LNCAP (cell line): Measurements from ENCODE around the gene DNAH17.
A peak's percentile ranks its signal among the peaks of the same experiment; 100 is the strongest.

Experiments used
- TF ChIP-seq, protein P1 (sequence below): fragments of 450-650 bp; IDR thresholded peaks from 2 replicates; pipeline ENCODE4 v1.5.1; 2017; ENCODE audit warnings: mild to moderate bottlenecking

The DNAH17 gene

DNA sequence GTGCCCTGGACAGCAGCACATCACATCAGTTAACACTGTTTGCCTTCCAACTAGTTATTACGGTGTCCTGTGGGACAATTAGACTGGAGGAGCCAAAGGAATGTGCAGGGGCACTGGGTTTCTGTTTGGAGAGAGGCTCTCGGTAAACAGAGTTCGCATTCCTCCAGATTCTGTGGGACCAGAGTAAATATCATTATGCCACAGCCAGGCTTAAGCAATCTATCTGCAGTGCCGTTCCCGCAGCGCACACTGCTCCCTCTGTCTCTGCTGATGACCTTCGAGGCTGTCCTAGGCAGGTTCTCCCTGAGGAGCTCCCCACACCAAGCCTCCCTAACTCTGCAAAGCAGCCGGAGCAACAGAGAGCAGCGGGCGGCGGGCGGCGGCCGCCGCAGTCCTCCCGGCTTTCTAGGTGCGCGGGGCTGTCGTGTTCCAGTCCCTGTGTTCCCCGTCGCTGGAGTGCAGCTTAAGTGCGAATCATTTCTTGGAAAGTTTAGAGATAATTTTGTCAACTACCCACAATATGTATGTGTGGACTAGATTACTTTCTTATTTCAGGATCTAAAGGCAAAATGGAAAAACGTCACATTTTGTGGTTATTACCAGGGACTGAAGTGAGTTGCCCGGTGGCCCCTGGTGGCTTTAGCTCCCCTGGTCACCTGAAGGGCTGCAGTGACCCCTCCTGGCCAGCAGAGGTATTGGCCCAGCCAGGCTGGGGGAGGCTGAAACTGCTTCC is 155.5 kb downstream of the DNAH17 start:
- TF ChIP-seq, protein P1, sequence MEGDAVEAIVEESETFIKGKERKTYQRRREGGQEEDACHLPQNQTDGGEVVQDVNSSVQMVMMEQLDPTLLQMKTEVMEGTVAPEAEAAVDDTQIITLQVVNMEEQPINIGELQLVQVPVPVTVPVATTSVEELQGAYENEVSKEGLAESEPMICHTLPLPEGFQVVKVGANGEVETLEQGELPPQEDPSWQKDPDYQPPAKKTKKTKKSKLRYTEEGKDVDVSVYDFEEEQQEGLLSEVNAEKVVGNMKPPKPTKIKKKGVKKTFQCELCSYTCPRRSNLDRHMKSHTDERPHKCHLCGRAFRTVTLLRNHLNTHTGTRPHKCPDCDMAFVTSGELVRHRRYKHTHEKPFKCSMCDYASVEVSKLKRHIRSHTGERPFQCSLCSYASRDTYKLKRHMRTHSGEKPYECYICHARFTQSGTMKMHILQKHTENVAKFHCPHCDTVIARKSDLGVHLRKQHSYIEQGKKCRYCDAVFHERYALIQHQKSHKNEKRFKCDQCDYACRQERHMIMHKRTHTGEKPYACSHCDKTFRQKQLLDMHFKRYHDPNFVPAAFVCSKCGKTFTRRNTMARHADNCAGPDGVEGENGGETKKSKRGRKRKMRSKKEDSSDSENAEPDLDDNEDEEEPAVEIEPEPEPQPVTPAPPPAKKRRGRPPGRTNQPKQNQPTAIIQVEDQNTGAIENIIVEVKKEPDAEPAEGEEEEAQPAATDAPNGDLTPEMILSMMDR: peak; percentile 98

DNA sequence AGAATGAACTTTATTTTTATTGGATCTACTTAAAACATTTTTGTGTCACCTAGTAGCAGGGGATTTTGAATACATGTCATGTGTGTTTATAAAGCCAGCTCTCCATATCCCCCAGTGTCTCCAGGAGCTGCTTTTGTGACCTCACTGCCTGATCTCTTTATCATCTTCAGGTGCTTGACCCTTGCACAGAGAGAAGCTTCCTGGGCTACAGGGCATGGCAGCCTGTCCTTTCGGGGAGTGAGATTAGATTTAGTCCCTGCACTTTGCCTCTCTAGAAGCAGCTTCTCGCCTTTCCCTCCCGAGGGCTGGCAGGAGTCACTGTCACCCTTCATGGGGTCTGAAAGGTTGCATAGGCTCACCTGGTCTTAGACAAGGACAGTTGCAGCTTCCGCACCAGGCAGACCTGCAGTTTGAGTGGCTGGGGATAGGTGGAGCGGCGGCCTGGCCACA is 156.1 kb downstream of the DNAH17 start:
- TF ChIP-seq, protein P1: no peak

DNA sequence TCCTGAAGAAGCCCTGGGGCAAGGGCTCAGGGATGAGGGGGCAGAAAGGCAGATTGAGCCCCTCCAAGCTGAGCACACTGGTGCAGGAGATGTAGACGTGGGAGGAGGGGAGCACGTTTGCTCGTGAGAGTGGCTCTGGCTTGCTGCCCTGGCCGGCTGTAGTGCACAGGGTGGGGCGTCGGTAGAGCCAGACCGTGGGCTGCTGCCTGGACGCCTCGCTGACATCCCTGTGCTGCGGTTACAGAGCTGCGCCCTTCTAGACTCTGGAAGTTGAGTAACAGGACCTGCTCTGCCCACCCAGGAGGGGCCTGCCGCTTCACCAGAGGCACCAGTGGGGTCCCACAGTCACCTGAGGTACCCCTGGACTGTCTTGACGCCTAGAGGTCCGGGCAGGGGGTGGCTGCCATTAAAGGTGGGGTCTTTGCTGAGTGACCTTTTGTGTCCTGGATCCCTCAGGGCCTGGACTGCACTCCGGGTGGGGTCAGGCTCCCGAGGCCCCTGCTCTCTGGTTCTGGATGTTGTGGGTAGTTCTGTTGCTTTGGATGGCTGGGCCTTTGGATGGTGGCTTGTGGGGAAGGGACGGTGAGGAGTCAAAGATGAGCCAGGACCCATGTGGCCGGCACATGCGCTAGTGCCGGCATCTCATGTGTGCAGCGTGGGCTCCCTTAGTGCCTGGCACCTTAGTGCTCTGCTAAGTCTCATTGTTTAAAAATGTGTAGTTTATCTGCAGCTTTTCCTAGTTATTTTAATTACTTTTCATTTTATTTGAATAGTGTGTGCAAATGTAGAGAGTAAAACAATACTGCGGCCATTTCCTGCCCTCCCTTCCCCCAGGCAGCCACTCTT is 157.0 kb downstream of the DNAH17 start:
- TF ChIP-seq, protein P1: no peak

DNA sequence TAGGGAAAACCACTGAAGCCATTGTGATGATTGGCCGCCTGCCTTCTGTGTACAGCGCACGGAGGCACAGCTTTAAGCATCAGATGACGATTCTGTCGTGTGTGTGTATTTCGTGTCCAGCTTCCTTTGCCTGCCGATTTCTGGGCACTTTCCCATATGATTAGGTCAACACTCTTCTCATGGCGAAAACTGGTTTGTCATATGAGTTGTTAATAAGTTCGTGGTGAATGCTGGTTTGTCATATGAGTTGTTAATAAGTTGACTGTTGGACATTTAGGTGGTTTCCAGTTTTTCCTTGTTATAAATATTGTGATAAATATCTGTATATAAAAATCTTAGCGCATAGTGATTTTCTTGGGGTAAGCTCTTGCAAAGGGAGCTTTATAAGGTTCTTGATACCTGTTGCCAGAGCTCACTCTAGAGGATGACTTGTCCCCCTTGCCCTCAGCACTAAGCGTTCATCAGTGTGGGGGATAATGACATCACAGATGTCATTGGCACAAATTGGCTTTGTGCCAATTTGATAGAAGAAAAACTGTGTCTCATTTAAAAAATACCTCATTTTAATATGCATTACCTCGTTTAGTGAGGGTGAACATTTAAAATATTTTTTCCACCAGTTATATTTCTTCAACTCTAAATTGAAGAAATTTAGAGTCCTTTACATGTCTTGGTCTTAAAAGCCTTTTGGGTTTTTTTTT is 158.7 kb downstream of the DNAH17 start:
- TF ChIP-seq, protein P1: no peak

DNA sequence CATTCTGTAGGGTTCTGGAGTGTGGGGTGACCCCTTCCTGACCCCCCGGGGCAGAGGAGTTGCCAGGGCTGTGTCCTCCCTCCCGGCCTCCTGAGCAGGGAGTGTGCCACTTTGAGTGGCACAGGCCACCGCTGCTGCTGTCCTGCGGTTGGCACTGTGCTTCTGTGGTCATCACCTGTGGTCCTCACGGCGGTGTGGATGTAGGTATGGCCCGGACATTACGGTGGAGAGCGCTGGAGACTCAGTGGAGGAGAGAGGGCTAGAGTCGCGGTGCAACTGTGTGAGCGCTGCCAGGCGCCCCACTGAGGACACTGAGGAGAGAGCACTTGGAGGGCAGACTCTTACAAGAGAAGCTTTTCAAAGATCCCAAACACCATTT is 159.7 kb downstream of the DNAH17 start:
- TF ChIP-seq, protein P1: no peak

DNA sequence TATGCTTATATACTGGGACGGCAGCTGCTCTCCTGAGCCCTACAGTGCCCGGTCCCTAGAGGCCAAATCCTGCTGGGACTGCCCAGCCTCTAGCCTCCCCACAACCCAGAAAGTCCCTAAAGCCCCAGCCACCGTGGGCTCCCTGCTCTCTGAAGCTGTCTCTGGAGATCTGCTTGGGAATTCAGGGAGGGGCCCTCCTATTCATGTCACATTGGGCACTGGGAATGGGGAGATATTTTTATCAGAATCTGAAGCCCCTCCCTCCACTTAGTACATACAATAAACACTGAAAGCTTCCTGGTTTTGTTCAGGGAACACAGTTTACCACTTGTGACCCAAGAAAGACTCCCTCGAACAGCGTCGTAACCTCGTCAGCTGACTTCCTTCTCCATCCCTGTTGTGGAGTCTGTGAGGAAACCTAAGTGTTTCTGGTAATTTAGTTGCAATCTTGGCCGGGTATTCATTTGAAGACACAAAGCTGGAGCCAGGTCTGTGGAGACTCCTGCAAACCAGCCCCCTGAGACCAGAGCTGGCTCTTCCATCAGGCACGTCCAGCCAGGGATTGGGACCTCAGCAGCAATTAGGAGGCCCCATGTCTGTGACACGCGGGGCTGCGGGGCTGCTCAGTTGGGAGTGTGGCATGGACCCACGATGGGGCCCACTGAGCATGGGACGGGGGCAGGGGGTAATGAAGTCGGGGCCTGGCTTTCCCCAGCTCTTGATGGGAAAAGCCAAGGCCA is 160.2 kb downstream of the DNAH17 start:
- TF ChIP-seq, protein P1: no peak
